HG03558 (cell line): ENCODE data around the gene MAGEB17.
"Not testable (repeated sequence)": the region's sequence is repeated elsewhere in the genome, so short reads cannot be mapped to it uniquely, and the experiment has no call there.

ENCODE experiments used
- ATAC-seq: cut with Tn5 transposase; IDR thresholded peaks from one replicate; pipeline ENCODE4 v1.9.1; 2021; ENCODE audit warnings: moderate number of reproducible peaks; ENCODE audit not compliant: unreplicated experiment; ENCODE audit errors: extremely low read depth

MAGEB17 gene

GRCh38 chrX:16167181-16167580 is at the start of gene MAGEB17:
Gene MAGEB17, plus strand, starts transcription at chrX:16167481. Its CDS starts 2,902 bp downstream, at chrX:16170383.
- ATAC-seq = no peak

GRCh38 chrX:16119353-16120220 is 47.7 kb upstream of the MAGEB17 start:
- peak; percentile 80 for ATAC-seq

DNA sequence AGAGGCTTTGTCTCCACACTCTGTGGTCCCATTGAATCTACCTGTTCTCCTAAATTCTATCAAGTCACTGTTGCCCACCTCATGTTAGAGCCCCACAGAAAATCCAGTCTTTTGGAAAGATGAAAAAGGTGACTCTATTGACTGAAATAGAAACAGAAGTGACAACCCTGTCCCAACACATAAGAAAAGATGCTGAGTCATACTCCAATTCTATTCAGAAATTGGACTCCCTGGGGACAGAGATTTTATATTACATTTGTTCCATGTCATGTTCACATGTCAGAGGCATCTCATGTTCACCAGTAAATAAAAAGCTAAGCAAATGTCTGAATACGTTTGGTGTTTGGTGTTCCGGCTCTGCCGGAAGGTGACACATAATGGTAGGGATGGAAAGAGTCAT is 46.9 kb upstream of the MAGEB17 start:
- no peak for ATAC-seq

GRCh38 chrX:16123222-16123786 is 44.0 kb upstream of the MAGEB17 start, which contains the start of gene GRPR:
Gene GRPR, plus strand, starts transcription at chrX:16123565. Its CDS starts 389 bp downstream, at chrX:16123954.
- peak; percentile 37 for ATAC-seq

DNA sequence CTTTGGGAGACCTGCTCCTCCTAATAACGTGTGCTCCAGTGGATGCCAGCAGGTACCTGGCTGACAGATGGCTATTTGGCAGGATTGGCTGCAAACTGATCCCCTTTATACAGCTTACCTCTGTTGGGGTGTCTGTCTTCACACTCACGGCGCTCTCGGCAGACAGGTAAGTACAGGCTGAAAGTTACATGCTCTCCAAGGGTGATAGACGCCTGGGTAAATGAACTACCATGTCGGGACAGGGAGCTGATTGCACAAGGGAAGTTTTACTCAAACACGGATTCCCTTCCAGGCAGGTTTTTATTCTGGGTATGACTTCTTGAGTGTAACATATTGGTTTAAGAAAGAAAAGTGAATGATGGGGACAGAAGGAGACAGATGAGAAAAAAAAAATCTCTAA is 43.1 kb upstream of the MAGEB17 start:
- no peak for ATAC-seq

DNA sequence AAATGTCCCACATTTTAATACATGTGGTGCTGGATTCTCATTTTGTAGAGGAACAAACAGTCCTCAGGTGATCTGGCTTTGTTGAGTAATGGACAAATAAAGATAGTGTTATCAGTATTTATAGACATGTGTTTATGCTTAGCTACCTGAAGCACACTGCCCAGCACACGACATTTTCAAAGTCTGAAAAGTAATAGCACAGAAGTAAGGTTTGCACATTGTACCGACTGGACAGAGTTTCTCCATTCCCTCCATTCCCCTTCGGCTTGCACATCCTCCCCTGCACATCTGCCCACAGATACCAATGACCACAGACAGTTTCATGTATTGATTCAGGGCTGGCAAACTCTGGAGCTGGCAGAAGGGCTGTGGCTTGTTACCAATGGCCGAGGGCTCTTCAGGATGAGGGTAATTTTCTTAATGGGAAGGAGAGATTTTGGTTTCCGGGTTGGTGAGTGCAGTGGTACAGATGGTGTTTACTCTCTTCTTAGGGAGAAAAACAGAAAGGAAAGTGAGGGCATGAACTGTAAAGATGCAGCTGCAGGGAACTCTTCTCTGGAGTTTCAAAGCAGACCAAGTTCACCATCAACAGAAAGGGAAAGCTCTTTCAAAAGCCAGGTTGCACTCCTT is 41.6 kb upstream of the MAGEB17 start:
- no peak for ATAC-seq

DNA sequence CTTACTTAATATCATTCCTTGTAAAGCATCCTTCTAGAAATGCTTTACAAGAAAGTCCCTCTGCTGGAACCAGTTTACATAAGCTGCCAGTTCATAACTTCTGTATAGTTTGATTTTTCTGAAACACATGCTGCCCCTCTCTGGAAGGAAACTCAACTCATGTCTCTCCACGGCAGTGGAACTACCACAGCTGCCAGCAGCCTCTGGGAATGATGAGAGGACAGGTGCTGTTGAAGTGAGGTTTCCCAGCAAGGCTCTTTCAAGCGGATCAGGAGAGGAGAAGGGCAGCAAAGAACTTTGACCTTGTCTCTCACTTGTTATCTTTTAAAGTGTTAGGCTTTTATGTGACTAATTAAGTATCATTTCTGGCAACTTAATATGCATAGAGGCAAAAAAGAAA is 36.6 kb upstream of the MAGEB17 start:
- no peak for ATAC-seq

GRCh38 chrX:16134936-16135335 is 32.3 kb upstream of the MAGEB17 start:
- ATAC-seq = no peak

DNA sequence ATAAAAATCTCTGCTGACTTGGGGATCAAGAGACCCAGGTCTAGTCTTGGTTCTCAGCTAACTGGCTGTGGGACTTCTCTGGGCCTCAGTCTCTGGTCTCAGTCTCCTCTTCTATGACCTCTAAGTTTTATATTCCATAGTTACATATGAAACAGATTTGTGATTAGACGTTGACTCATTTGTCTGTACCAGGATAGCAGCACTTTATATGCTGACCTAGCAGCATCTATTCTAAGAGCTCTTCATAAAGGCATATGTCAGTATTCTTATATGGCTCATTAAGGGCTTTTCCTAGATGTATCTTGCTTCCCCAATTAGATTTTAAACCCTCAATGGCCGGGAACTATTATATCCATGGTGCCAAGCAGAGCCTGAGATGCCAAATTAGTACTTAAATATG is 31.2 kb upstream of the MAGEB17 start:
- no peak for ATAC-seq

DNA sequence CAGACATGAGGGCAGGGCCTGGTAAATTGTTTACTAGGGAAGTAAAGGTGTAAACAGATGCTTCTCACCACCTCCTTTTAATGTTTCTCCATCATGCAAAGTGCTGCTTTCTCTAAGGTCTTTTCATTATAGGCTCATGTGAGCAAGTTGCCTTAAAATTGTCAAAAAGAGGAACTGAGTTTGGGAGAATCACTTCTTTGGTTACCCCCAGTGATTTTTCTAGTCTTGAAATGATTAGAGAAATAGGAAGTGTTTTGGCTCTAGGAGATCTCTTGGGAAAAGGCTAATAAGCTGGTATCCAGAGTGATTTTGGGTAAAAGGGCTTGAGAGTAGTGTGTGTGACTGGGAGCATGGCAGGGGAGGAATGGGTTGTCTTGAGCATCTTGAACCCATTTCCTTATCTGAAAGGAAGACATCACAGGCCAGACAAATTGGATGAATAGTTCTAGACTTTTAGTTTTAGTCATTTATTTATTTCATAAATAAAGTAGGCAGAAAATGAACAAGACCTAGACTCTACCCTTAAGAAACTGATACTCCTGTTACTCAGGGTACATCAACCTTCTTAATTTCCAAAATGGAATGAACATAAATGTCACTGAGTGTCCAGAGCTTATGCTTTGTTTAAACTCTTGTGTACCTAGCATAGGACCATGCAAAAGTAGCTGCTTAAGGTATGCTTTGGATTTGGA is 29.7 kb upstream of the MAGEB17 start:
- ATAC-seq = no peak

GRCh38 chrX:16138108-16138427 is 29.2 kb upstream of the MAGEB17 start:
- no peak for ATAC-seq

- ATAC-seq = no peak
Measured at GRCh38 chrX:16140448-16140847, 26.8 kb upstream of the MAGEB17 start.

DNA sequence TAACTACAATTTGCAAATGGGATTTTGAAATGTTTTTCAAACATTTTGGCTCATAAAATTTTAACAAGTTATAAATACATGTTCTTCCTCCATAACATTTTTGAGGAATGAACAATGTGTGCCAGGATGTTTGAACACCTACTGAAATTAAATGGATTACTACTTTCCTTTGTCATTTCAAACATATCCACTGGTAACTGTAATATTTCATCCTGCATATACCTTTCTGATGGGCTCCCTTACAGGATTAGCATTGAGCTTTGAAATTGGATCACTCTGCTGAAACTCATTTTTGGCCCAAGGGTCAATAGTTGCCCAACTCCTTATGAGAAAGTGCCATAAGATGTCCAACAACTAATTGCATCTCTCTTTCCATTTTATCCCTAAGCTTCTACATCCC is 26.3 kb upstream of the MAGEB17 start:
- no peak for ATAC-seq

DNA sequence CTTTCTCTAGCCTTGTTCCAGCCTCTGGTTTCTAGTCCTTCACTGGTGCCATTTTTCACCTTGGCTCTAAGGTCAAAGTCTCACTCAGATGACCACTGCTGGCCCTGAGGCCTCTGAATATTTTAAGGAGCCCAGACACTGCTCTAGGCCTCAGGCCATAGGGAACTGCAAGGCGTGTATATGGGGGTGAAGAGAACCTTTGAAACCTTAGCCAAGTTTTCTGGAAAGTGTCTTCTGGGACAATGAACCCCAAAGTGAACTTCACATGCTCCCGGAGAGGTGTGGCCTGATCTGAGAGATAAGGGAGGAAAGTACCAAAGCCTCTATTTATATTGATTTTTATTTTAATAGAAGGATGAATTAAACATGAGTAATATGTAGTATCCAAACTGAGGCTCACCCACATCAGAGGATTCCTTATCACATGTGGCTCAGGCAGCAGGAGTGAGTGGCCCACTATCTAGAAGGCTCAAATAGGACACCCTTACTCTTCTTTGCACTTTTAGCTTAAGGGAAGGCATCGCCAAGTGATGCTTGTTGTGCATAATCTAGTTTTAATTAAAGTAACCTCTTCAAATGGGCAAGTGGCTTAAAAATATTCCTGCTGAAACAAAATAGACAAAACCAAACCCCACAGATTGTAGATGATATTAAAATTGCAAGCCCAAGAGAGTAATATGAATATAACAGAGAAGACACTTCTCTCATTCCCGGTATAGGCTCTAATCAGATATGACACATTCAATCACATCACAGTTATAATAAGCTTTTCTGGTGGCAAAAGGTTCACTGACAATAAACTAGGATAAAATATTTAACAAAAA is 25.6 kb upstream of the MAGEB17 start:
- no peak for ATAC-seq

DNA sequence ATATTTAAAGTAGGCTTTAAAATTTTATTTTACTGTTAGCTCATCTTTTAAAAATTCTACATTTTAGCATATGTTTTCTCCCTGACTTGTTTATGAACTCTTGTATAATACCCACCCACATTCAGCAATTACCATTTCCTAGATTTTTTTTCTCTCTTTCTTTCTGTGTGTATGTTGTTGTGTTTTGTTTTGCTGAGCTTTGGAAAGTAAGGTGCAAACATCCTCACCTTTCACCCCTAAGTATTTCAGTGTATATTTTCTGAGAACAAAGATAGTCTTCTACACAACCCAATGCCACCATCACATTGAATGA is 25.1 kb upstream of the MAGEB17 start:
- no peak for ATAC-seq

- ATAC-seq = no peak
Measured at GRCh38 chrX:16143968-16144367, 23.3 kb upstream of the MAGEB17 start.

DNA sequence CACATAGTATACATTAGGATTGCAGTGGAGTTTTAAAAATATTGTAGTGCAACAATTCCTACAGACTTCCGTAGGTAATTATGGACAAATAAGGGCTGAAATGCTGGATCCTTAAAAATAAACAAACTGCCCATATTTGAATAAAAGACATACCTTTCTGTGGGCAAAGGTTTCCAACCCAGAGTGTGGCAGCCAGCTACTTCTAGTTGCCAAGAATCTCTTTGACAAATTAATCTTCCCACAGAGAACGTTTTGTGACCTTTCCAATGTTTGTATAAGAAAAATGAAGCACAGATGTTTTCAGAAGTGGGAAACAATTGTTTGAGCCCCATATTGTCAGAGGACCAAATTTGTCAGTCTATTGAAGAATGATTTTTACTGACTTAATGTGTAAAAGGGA is 22.9 kb upstream of the MAGEB17 start:
- ATAC-seq = no peak

- not testable (repeated sequence) for ATAC-seq
Measured at GRCh38 chrX:16145093-16145492, 22.2 kb upstream of the MAGEB17 start.

- no peak for ATAC-seq
Measured at GRCh38 chrX:16145656-16146055, 21.6 kb upstream of the MAGEB17 start.

DNA sequence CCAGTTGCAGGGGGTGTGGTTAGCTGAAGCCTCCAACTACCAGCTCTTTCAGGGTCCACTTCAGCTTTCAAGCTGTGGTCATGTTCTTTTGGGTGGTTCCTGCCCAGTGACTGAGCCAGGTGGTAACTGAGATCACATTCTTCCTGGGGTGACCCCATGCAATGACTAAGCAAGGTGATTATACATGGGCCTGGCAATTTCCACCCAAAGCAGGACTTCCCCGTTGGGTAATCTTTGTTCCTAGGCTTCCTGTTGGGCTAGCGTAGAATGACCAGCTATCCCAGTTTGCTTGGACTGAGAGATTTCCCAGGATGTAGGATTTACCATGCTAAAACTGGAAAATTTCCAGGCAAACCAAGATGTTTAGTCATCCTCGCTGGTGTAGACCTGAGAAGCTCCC is 18.4 kb upstream of the MAGEB17 start:
- ATAC-seq = no peak
